Osteocyte (in vitro differentiated cells): Measurements from ENCODE around the gene LTV1. TPM values are rescaled to one million over a fixed set of nuclear protein-coding genes. Genes with fewer than 3 reads are reported as not detected.
"Not testable (repeated sequence)": the region's sequence is repeated elsewhere in the genome, so short reads cannot be mapped to it uniquely, and the experiment has no call there.

Source experiments
- DNase-seq: peaks from one replicate; pipeline ENCODE4 v3.0.0; 2021; ENCODE audit warnings: mixed read lengths; ENCODE audit not compliant: unreplicated experiment; ENCODE audit errors: extremely low spot score
- H3K27ac Mint-ChIP-seq: one replicate; pipeline ENCODE4 v1.8.0; 2021; ENCODE audit warnings: mild to moderate bottlenecking, mixed read lengths; ENCODE audit not compliant: unreplicated experiment
- H3K27me3 Mint-ChIP-seq: one replicate; pipeline ENCODE4 v1.8.0; 2021; ENCODE audit warnings: mixed read lengths; ENCODE audit not compliant: unreplicated experiment
- H3K36me3 Mint-ChIP-seq: one replicate; pipeline ENCODE4 v1.8.0; 2021; ENCODE audit warnings: mixed read lengths; ENCODE audit not compliant: unreplicated experiment
- H3K4me1 Mint-ChIP-seq: one replicate; pipeline ENCODE4 v1.8.0; 2021; ENCODE audit warnings: mixed read lengths; ENCODE audit not compliant: unreplicated experiment
- H3K4me3 Mint-ChIP-seq: one replicate; pipeline ENCODE4 v1.8.0; 2021; ENCODE audit warnings: mild to moderate bottlenecking, moderate library complexity, mixed read lengths; ENCODE audit not compliant: unreplicated experiment
- H3K9me3 Mint-ChIP-seq: one replicate; pipeline ENCODE4 v1.8.0; 2021; ENCODE audit warnings: mixed read lengths; ENCODE audit not compliant: unreplicated experiment
- CTCF ChIP-seq: fragments of 200-600 bp; sonication (generic); IDR thresholded peaks from 2 replicates; pipeline ENCODE4 v1.5.0; 2021; ENCODE audit warnings: antibody characterized with exemption, mild to moderate bottlenecking, moderate library complexity
- total RNA-seq: library from RNA; stranded (reverse); gene quantifications from 2 replicates; pipeline ENCODE4 v1.2.1, GENCODE V29; 2021

Gene LTV1
- total RNA-seq, 1 donor from 2014 or later: 20.3 TPM

DNA sequence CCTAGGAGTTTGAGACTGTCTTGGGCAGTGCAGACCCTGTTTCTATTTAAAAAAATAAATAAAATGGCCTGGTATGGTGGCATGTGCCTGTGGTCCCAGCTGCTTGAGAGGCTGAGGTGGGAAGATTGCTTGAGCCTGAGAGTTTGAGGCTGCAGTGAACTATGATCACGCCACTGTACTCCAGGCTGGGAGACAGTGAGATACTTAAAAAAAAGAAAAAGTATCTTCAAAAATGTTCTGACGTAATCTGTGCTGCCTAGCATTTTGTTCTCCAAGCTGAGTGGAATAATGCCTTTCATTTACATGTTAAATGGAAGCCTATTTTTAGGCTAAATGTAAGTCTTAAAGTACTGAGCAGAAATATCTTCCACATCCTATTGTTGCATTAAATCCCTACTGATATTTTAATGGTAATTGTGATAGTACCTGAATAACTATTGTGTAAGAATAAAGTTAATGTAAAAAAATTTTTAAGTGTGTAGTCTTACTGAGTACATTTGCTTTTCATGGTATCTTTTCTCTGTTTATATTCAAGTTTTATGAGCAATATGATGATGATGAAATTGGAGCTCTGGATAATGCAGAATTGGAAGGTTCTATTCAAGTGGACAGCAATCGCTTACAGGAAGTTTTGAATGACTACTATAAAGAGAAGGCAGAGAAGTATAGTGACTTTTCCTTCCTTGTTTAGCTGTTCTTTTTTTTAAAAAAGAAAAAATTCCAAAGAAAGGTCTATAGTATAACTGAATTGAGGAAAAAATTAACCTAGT is 16.9 kb downstream of the LTV1 start:
- peaks cover 86% of the 10 kb centered on the region for H3K36me3 Mint-ChIP-seq
- TF ChIP-seq CTCF: no peak
- no peak for DNase-seq

DNA sequence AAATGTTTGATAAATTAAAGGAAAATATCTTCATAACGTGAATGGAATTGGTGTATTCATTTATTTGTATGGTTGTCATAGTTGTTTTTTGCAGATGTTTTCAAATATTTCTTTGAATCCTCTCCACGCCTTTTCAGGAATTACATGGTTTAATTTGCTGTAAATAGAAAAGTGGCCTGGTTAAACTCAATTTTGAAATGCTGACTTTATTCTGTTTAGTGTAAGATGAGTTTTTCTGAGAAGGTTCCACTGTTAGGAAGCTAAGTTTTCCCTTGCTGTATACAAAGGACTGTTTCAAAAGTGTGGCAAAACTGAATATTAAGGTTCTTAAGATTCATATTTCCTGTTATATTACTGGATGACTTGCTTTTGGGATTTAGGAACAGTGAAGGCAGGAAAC is 20.6 kb downstream of the LTV1 start:
- no peak for DNase-seq
- H3K4me1 Mint-ChIP-seq: no peaks in the 10 kb centered on the region
- peaks cover 68% of the 10 kb centered on the region for H3K36me3 Mint-ChIP-seq
- H3K4me3 Mint-ChIP-seq: no peak overlapping the region
- peaks cover 15% of the 10 kb centered on the region for H3K9me3 Mint-ChIP-seq
- no peak for TF ChIP-seq CTCF
- H3K27ac Mint-ChIP-seq: no peak overlapping the region
- H3K27me3 Mint-ChIP-seq: no peaks in the 10 kb centered on the region

More for the DNA sequence above, 16.9 kb downstream of the LTV1 start:
- Mint-ChIP-seq H3K4me1 (no peaks in the 10 kb centered on the region), H3K4me3 (no peak overlapping the region), H3K27me3 (no peaks in the 10 kb centered on the region), H3K27ac (peak overlapping the region; percentile 1), H3K9me3 (peaks cover 15% of the 10 kb centered on the region)

DNA sequence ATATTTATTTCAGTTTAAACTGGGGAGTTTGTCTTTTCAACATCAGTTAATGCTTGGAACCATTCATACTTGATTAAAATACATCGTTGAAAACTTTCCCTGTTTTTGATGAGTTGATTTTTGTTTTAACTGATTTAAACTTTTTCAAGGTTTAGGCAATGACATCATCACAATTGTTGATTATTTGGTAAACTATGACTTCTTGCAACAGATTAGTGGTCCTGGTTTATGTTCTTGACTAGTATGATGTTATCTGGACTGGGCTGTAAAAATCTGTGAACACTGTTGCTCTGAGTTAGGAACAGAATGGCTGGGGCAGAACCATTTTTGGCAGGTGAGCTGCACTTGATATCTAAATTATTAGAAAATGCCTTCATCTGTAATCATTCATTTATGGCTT is 21.1 kb downstream of the LTV1 start, which contains the start of gene ZC2HC1B:
Gene ZC2HC1B, plus strand, starts transcription at position 241 of the 400 bp plus-strand sequence. Its CDS starts 66 bp downstream, at position 307.
- no peak for TF ChIP-seq CTCF
- Mint-ChIP-seq H3K27ac (no peak within 1 kb of the TSS), H3K27me3 (no peaks in the 10 kb centered on the region), H3K4me1 (no peaks in the 10 kb centered on the region), H3K36me3 (peaks cover 65% of the 10 kb centered on the region), H3K4me3 (no peak within 1 kb of the TSS), H3K9me3 (peaks cover 15% of the 10 kb centered on the region)
- no peak for DNase-seq

DNA sequence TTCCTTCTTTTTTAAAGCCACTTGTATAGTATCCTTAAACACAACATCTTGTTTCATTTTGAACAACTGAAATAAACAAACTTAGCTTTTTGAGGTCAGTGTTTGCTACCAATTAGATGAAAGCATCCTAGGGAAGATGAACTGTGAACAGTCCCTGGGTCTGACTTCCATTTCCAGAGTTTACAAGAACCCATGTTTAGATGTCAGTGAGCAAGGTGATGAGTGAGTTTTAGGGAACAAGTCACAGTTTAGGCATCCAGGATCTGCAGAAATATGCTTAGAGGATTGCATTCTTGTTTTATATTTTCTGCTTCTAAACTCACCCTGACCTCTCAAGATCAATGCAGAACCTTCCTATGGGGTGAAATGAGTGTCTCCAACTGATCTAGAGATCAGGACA is 24.1 kb downstream of the LTV1 start:
- DNase-seq: no peak
- Mint-ChIP-seq H3K4me1 (peaks cover 2% of the 10 kb centered on the region), H3K4me3 (no peak overlapping the region), H3K27me3 (no peaks in the 10 kb centered on the region), H3K36me3 (peaks cover 44% of the 10 kb centered on the region), H3K27ac (no peak overlapping the region), H3K9me3 (peaks cover 22% of the 10 kb centered on the region)
- TF ChIP-seq CTCF: no peak

- peaks cover 35% of the 10 kb centered on the region for H3K36me3 Mint-ChIP-seq
- DNase-seq, H3K27ac Mint-ChIP-seq, H3K4me3 Mint-ChIP-seq, H3K27me3 Mint-ChIP-seq, H3K4me1 Mint-ChIP-seq: not testable (repeated sequence)
- H3K9me3 Mint-ChIP-seq: peaks cover 22% of the 10 kb centered on the region
These were observed 25.7 kb downstream of the LTV1 start for GRCh38 chr6:143868808-143869207.

DNA sequence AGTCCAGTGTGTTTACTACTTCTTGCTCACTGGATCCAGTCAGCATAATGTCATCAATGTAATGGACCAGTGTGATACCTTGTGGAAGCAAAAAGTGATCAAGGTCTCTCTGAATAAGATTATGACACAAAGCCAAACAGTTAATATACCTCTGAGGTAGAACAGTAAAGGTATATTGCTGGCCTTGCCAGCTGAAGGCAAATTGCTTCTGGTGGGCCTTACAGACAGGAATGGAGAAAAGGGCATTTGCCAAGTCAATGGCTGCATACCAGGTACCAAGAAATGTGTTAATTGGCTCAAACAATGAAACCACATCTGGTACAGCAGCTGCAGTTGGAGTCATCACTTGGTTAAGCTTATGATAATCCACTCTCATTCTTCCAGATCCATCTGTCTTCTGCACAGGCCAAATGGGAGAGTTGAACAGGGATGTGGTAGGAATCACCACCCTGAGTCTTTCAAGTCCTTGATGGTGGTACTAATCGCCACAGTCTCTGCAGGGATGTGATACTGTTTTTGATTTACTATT is 28.1 kb downstream of the LTV1 start:
- H3K4me1 Mint-ChIP-seq, H3K27me3 Mint-ChIP-seq, H3K27ac Mint-ChIP-seq, H3K4me3 Mint-ChIP-seq, DNase-seq: not testable (repeated sequence)
- Mint-ChIP-seq H3K9me3 (peaks cover 41% of the 10 kb centered on the region), H3K36me3 (peaks cover 21% of the 10 kb centered on the region)
